ENCODE results near the gene SULT4A1.

DNA sequence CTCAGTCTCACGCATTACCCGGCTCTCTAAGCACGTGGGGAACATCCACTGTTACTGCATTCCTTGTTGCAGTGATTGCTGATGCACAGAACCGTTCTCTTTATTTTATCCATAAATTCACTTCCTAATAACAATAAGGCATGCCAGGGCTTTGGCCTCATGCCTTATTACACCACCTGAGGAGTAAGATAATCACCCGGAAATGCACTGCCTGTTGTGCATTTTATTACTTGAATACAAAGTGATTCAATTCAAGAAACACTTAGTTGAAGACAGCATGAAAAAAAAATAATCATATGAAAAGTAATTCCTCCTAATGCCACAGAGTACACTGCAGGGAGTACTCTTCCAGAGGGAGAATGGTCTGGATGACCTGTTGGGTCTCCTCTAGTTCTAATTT, 69.4 kb downstream of the SULT4A1 start:
- TF ChIP-seq, protein P1, sequence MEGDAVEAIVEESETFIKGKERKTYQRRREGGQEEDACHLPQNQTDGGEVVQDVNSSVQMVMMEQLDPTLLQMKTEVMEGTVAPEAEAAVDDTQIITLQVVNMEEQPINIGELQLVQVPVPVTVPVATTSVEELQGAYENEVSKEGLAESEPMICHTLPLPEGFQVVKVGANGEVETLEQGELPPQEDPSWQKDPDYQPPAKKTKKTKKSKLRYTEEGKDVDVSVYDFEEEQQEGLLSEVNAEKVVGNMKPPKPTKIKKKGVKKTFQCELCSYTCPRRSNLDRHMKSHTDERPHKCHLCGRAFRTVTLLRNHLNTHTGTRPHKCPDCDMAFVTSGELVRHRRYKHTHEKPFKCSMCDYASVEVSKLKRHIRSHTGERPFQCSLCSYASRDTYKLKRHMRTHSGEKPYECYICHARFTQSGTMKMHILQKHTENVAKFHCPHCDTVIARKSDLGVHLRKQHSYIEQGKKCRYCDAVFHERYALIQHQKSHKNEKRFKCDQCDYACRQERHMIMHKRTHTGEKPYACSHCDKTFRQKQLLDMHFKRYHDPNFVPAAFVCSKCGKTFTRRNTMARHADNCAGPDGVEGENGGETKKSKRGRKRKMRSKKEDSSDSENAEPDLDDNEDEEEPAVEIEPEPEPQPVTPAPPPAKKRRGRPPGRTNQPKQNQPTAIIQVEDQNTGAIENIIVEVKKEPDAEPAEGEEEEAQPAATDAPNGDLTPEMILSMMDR (IDR thresholded peaks at IDR 0.05), result no peak
- no peak for TF ChIP-seq POLR2AphosphoS5 (IDR thresholded peaks at IDR 0.05)
- no peak for TF ChIP-seq EP300 (IDR thresholded peaks at IDR 0.05)
- no peak for TF ChIP-seq POLR2A (IDR thresholded peaks at IDR 0.05)
